SW480 (cell line): ENCODE results near the gene CPSF3.
A peak's percentile ranks its signal among the peaks of the same experiment; 100 is the strongest.

Source experiments
- DNase-seq: peaks from one replicate; pipeline ENCODE4 v3.0.0-alpha.2; 2016; ENCODE audit warnings: low spot score

Gene CPSF3

DNA sequence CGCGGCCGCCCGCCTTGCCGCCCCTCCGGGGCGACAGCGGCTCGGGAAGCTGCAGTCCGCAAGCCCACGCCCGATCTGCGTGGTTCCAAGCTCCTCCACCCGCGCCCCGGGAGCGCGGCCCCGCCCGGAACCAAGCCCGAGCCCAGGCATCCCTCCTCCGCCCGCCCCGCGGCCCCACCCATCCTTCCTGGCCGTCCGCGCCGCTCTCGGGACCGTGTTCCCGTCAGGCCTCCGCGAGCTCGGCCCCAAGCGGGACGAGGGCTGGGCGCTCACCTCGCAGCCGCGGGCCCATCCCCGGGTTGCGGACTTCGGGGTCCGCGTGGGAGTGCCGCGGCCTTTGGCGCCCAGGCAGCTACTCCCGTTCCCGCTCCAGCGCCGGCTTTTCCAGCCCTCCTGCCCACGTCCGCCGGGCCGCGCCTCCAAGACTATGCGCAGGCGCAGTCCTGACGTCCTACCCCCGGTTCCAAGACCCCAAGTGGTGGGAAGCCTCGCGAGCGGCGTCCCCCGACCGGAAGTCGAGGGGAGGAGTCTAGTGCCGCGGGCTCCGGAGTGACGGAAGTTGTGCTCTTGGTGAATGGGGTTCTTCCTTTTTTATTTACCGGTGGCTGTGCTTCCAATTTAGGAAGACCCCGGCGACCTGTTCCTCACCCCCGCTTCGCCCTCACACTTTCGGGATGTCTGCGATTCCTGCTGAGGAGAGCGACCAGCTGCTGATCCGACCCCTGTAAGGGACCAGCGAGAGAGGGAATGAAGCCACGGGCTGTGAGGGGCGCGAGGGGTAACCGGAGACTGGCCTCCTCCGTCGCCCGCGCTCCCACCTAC, at the start of gene CPSF3, which contains the start of gene ITGB1BP1:
Gene CPSF3, plus strand, starts transcription at position 555 of the 822 bp plus-strand sequence. Its CDS starts 120 bp downstream, at position 675.
Gene ITGB1BP1, minus strand, starts transcription at position 429 of the 822 bp plus-strand sequence. CDS start 4,831 bp downstream, outside the sequence.
- peak; percentile 97 for DNase-seq

GRCh38 chr2:9374071-9374730, 49.3 kb upstream of the CPSF3 start:
- no peak for DNase-seq

DNA sequence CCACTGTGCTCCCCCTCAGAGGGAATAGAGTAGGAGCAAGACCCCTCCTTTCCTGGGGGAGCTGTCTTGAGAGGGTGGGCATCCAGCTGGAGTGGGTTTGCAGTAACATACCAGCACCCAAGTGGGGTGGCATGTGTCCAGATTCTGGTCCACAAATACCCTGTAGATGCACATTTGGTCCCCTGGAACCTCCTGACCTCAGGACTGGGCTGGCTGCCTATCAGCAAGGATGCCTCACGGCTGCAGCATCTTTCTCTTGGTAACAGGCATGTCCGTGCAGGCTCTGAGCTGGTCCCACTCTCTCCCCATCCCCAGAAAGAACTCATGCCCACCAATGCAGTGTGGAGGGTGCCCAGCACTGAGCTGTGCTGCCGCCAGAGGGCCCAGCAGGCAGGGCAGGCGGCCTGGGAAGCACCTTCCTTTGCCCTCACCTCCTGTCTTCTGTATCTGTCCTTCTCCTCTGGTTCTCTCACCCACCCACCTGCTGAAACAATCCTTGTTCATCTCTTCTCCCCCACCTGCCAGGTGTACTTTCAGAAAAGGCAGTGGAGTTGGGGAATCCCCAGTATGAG, 47.5 kb upstream of the CPSF3 start:
- no peak for DNase-seq

DNA sequence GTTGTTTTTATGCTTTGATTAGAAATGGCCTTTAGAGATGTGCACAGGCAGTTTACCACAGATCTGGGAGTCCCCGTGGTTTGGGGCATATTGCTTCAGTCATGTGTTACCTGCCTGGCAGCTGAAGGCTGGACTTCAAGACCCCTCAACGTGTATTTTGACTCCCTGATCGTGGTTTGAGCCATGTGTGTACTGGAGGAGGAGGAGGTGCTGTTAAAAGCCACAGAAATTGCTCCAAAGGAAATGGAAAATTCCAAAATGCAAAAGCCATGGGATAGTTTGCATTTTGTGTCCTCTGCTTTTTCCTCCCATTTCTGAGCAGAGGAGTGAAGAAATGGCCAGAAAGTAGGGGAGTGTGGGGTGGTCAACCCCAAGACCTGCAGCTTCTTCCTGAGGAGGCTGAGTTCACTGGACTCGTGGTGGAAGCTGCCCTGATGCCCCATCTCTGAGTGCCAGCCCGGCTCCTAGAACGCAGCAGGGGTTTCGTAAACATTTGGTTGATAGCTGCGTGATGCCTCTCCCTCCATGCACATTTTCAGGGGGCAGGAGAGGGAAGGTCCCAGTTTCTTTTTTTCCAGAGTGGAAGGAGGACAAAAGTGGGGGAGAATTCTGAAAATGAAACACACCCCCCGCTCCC, 45.9 kb upstream of the CPSF3 start:
- DNase-seq = no peak

- DNase-seq = peak; percentile 21
Measured at GRCh38 chr2:9378433-9379390, 44.7 kb upstream of the CPSF3 start.

DNA sequence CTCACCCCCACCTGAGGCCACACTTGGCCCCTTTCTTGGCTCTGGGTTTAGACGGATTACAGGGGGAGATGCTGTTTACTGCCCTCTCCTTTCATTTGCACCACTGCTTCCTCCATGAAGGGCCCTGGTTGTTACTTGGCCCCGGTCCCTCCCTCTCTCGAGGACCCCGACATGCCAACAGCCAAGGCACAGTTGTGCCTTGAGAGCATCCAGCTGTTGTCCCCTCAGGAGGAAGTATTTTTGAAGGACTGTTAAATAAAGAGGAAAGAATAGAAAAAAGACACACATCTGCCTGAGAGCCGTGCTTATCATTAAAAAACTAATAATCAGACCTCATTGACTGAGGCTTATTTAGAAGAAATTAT, 44.1 kb upstream of the CPSF3 start:
- DNase-seq = no peak

- no peak for DNase-seq
Measured at GRCh38 chr2:9380702-9381628, 42.5 kb upstream of the CPSF3 start.

DNA sequence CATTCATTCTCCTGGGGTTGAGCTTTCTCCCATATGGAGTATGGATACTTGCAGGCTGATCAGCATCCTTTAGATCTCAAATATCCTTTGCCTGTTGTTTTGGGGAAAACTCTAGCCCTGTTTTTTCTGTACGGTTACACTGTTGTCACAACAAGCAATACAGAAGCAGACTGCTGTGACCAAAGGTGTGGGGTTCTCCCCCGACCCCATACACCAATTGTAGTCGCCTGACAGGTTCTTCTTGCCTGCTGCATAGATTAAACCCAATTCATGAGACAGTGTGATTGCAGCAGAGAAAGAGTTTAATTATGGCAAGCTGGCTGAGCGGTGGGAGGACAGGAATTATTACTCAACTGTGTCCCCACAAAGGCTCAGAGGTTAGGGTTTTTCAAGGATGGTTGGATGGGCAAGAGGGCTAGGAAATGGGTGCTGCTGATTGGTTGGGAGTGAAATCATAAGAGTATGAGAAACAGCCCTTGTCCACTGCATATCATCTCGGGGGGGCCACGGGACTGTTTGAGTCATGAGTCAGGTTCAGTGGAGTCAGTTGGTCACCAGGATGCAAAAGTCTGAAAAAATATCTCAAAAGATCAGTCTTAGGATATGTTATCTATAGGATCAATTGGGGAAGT, 40.7 kb upstream of the CPSF3 start:
- no peak for DNase-seq

DNA sequence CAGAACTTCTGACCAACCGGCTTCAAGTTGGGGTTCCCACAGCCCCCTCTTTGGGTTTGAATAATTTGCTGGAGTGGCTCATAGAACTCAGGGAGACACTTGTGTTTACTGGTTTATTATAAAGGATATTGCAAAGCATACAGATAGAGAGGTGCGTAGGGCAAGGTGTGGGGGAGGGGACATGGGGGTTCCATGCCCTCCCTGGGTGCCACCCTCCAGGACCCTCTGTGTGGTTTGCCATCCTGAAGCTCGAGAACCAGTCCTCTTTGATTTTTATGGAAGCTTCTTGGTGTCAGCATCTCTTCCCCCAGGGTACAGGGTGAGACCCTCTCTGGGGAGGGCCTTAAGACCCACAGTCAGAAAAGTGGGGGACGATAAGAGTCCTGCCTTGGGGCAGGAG, 38.9 kb upstream of the CPSF3 start:
- no peak for DNase-seq

- DNase-seq = no peak
Measured at GRCh38 chr2:9385841-9386240, 37.6 kb upstream of the CPSF3 start.

GRCh38 chr2:9388199-9388681, 35.2 kb upstream of the CPSF3 start:
- DNase-seq = no peak

DNA sequence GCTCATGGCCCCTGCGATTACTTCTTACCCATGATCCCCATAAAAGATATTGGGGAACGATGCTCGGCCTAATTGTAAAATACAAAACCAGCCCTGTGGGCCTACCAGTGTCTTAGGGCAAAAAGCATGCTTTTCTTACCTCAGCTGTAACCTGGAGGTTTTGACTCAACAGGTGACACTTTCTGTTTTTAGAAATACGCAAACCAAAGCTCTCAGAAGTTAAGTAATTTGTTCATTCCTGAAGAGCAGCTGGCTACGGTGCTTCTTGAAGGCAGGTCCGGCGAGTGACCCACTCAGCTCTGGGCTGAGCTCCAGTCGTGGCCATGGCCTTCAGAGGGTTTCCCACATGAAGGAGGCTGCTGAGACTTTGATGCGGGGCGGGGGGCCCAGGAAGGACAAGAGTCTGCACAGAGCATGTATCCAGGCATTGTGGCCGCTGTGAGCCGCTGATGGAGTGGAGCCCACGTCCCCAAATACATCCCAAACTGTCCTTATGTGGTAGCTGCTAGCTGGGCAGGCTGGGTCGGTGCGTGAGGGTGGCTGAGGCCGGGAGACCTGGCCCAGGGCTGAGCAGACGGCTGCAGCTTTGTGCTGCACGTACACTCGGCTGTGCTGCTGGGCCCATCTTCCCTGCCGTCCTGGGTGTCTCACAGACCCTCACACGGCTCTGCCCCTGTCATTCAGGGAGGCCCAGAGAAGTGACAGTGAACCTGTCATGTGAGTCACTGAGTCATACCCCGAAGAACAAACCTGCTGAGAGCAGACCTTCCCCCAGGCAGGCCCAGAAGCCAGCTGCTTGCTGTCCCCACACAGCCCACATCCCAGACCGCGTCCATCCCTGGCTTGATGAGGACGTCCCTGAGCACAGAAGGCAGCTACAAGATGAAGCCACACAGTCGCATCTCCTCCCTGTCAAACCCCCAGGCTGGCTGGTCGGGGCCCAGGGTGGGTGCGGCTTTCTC, 34.2 kb upstream of the CPSF3 start:
- DNase-seq = no peak

- DNase-seq = no peak
Measured at GRCh38 chr2:9390151-9390850, 33.2 kb upstream of the CPSF3 start.

DNA sequence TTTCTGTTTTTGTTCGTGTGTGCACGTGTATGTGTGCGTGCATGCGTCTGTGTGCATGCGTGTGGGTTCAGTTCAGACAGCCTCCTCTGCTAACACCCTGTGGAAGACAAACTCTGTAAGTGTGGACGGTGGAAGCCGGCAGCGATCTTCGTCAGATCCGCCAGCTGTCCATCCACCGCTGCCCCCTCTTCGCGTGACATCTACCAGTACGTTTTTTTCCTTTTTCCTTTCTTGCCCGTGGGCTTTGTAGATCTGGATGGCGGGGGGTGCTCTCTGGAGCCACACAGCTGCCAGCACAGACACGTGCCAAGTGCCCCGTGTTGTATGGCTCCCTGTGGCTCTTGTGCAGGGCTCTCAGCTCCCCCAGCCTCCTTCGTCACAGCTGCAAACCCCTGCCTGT, 32.5 kb upstream of the CPSF3 start:
- DNase-seq = no peak

- DNase-seq = no peak
Measured at GRCh38 chr2:9391961-9392720, 31.3 kb upstream of the CPSF3 start.

GRCh38 chr2:9392898-9393765, 30.3 kb upstream of the CPSF3 start:
- no peak for DNase-seq
